SK-N-SH (cell line): Measurements from ENCODE around the gene CBLIF. TPM values are rescaled to one million over a fixed set of nuclear protein-coding genes. Genes with fewer than 3 reads are reported as not detected.
A peak's percentile ranks its signal among the peaks of the same experiment; 100 is the strongest.

ENCODE experiments used
- CTCF ChIA-PET: fragments of 300-600, 350-600 bp; formaldehyde crosslinking; extraction: SDS; loops from one replicate; lab custom pipeline; 2021; lab: Yijun Ruan, JAX
- POLR2A ChIA-PET: fragments of 350-600 bp; sonication (Branson Sonifier 250); formaldehyde crosslinking; extraction: SDS; loops from one replicate; lab custom pipeline; 2020; ENCODE audit warnings: antibody characterized with exemption, inconsistent platforms; lab: Yijun Ruan, JAX
- DNase-seq: peaks from one replicate; pipeline ENCODE4 v3.0.0; 2012
- H2AFZ ChIP-seq: fragments of 200-600 bp; sonication (generic); 2 replicates; pipeline ENCODE4 v1.8.1; 2016; ENCODE audit warnings: antibody characterized with exemption, mild to moderate bottlenecking, low read depth
- H3F3A ChIP-seq: fragments of 200-600 bp; sonication (generic); replicated peaks from 2 replicates; pipeline ENCODE3; 2016; ENCODE audit warnings: antibody characterized with exemption, mild to moderate bottlenecking; ENCODE audit not compliant: insufficient read depth
- H3K27ac ChIP-seq, 2 experiments: fragments of 200-500 bp in 1 of 2; fragments of 200-600 bp in 1 of 2; sonication (Bioruptor generic) in 1 of 2; sonication (generic), shearing (Covaris generic) in 1 of 2; 2 replicates each; pipeline versions ENCODE4 v1.5.1 to v1.6.1; 2014 to 2016; ENCODE audit warnings: low read depth in 2 of 2, inconsistent platforms in 1 of 2, low read length in 1 of 2, mild to moderate bottlenecking in 1 of 2, mixed read lengths in 1 of 2
- H3K27me3 ChIP-seq: fragments of 200-600 bp; sonication (generic), shearing (Covaris generic); 2 replicates; pipeline ENCODE4 v1.6.1; 2016; ENCODE audit warnings: mixed run types; ENCODE audit not compliant: insufficient read depth
- H3K36me3 ChIP-seq, 2 experiments: fragments of 200-500 bp in 1 of 2; fragments of 200-600 bp in 1 of 2; sonication (Bioruptor generic) in 1 of 2; sonication (generic) in 1 of 2; replicated peaks in 1 of 2; 2 replicates each; pipeline versions ENCODE3 to v1.5.1; 2014 to 2016; ENCODE audit warnings: low read length in 1 of 2, mild to moderate bottlenecking in 1 of 2; ENCODE audit not compliant: insufficient read depth in 2 of 2, control insufficient read depth in 1 of 2
- H3K4me1 ChIP-seq, 2 experiments: fragments of 200-500 bp in 1 of 2; fragments of 200-600 bp in 1 of 2; sonication (Bioruptor generic) in 1 of 2; sonication (generic), shearing (Covaris generic) in 1 of 2; 2 replicates each; pipeline versions ENCODE4 v1.5.1 to v1.6.1; 2014 to 2016; ENCODE audit warnings: low read depth in 1 of 2, low read length in 1 of 2, mixed run types in 1 of 2; ENCODE audit not compliant: insufficient read depth in 2 of 2, control insufficient read depth in 1 of 2
- H3K4me2 ChIP-seq: fragments of 200-600 bp; sonication (generic), shearing (Covaris generic); 2 replicates; pipeline ENCODE4 v1.6.1; 2017; ENCODE audit warnings: mixed run types
- H3K4me3 ChIP-seq, 2 experiments: fragments of 200-500 bp in 1 of 2; fragments of 200-600 bp in 1 of 2; sonication (Bioruptor generic) in 1 of 2; sonication (generic), shearing (Covaris generic) in 1 of 2; 2 replicates each; pipeline versions ENCODE4 v1.5.1 to v1.8.1; 2014 to 2016; ENCODE audit warnings: low read depth in 2 of 2, inconsistent platforms in 1 of 2, low read length in 1 of 2, mild to moderate bottlenecking in 1 of 2, mixed read lengths in 1 of 2, moderate library complexity in 1 of 2
- H3K79me2 ChIP-seq: fragments of 200-600 bp; sonication (generic); 2 replicates; pipeline ENCODE4 v1.8.1; 2017; ENCODE audit warnings: mild to moderate bottlenecking; ENCODE audit not compliant: insufficient read depth
- H3K9ac ChIP-seq: fragments of 200-600 bp; sonication (generic); 2 replicates; pipeline ENCODE4 v1.6.1; 2017; ENCODE audit warnings: mixed run types
- H3K9me2 ChIP-seq: fragments of 200-600 bp; sonication (generic); 2 replicates; pipeline ENCODE4 v1.6.1; 2017; ENCODE audit warnings: mixed run types
- H3K9me3 ChIP-seq: fragments of 200-600 bp; sonication (generic); 2 replicates; pipeline ENCODE4 v1.6.1; 2017; ENCODE audit warnings: mixed run types, mild to moderate bottlenecking, moderate library complexity
- H4K20me1 ChIP-seq: fragments of 200-600 bp; sonication (generic); 2 replicates; pipeline ENCODE4 v1.6.1; 2017; ENCODE audit warnings: mild to moderate bottlenecking, mixed run types; ENCODE audit not compliant: insufficient read depth
- FOXJ3 ChIP-seq: sonication (generic); formaldehyde crosslinking; IDR thresholded peaks from 2 replicates; pipeline ENCODE4 v1.5.1; 2020; ENCODE audit warnings: mild to moderate bottlenecking, missing genetic modification reagents
- FOXM1 ChIP-seq: IDR thresholded peaks from 2 replicates; pipeline ENCODE4 v1.4.0; 2012; ENCODE audit warnings: low read depth, mild to moderate bottlenecking
- GABPA ChIP-seq: IDR thresholded peaks from 2 replicates; pipeline ENCODE4 v1.4.0; 2012; ENCODE audit warnings: low read depth, mild to moderate bottlenecking
- JUND ChIP-seq: IDR thresholded peaks from 2 replicates; pipeline ENCODE4 v1.4.0; 2012
- MEF2A ChIP-seq: IDR thresholded peaks from 2 replicates; pipeline ENCODE4 v1.4.0; 2012; ENCODE audit warnings: low read depth, borderline replicate concordance
- MXI1 ChIP-seq: IDR thresholded peaks from 2 replicates; pipeline ENCODE4 v1.6.1; 2012; ENCODE audit warnings: mild to moderate bottlenecking, low read depth, low read length, improper control_type of control experiment
- NFIC ChIP-seq: IDR thresholded peaks from 2 replicates; pipeline ENCODE4 v1.4.0; 2012; ENCODE audit warnings: borderline replicate concordance
- REST ChIP-seq: IDR thresholded peaks from 2 replicates; pipeline ENCODE4 v1.6.1; 2012; ENCODE audit warnings: mild to moderate bottlenecking, low read depth, low read length, moderate library complexity
- RFX5 ChIP-seq: IDR thresholded peaks from 2 replicates; pipeline ENCODE4 v1.6.1; 2012; ENCODE audit warnings: mild to moderate bottlenecking, improper control_type of control experiment, low read length
- SIN3A ChIP-seq: IDR thresholded peaks from 2 replicates; pipeline ENCODE4 v1.6.1; 2012; ENCODE audit warnings: low read depth, mild to moderate bottlenecking, low read length, moderate library complexity, borderline replicate concordance
- SMC3 ChIP-seq: IDR thresholded peaks from 2 replicates; pipeline ENCODE4 v1.6.1; 2012; ENCODE audit warnings: low read depth, low read length, improper control_type of control experiment
- USF2 ChIP-seq: fragments of 150-350 bp; IDR thresholded peaks from 2 replicates; pipeline ENCODE4 v1.6.1; 2017; ENCODE audit warnings: antibody characterized with exemption, low read length, low read depth, borderline replicate concordance
- YY1 ChIP-seq: IDR thresholded peaks from 2 replicates; pipeline ENCODE4 v1.4.0; 2012; ENCODE audit warnings: low read depth, mild to moderate bottlenecking
- WGBS: methylation state at CpG from one replicate; pipeline ENCODE4 v1.1.6; 2017; ENCODE audit warnings: low lambda C conversion rate; 5-methylcytosine and 5-hydroxymethylcytosine counted together
- polyA plus RNA-seq, 3 experiments: library from polyadenylated mRNA; depleted of rRNA; stranded (reverse); fragments of >200 nt; gene quantifications; 2 replicates each; pipeline ENCODE4 v1.2.3, GENCODE V29; 2012

Gene CBLIF
- polyA plus RNA-seq, 1 of the 3 experiments (the other 2 are of a cell fraction) = not detected

GRCh38 chr11:59801981-59802638, 43.2 kb downstream of the CBLIF start:
- no peaks in the 10 kb centered on the region for H3K79me2 ChIP-seq
- TF ChIP-seq SIN3A = no peak
- TF ChIP-seq FOXM1 = no peak
- no peak for TF ChIP-seq USF2
- no peak for TF ChIP-seq GABPA
- no peak for TF ChIP-seq MXI1
- no peak for TF ChIP-seq YY1
- no peak for TF ChIP-seq JUND
- TF ChIP-seq FOXJ3 = no peak
- TF ChIP-seq REST = no peak
- no peak overlapping the region for H2AFZ ChIP-seq
- peak overlapping the region in 1 of 2 experiments; percentile 43; a peak in 1 of 4 replicates for H3K27ac ChIP-seq
- no peaks in the 10 kb centered on the region for H4K20me1 ChIP-seq
- H3K9me3 ChIP-seq = no peaks in the 10 kb centered on the region
- ChIA-PET POLR2A (interaction anchor here (0.6 kb wide), 1 partner anchor 47 kb away, joined by 4 read pairs; the partner anchor contains the start of gene STX3), CTCF (interaction anchor here (0.8 to 7.2 kb wide), 18 partner anchors 9 to 193 kb away, joined by 3 to 88 read pairs (median 4); partner anchors contain the start of gene STX3)
- WGBS = 62% methylated on average over 5 of the region's 5 CpGs
- no peak overlapping the region for H3K4me3 ChIP-seq
- H3F3A ChIP-seq = peaks cover 20% of the 10 kb centered on the region
- H3K9ac ChIP-seq = no peak overlapping the region
- H3K9me2 ChIP-seq = no peaks in the 10 kb centered on the region
- no peaks in the 10 kb centered on the region for H3K4me1 ChIP-seq
- DNase-seq = peak; percentile 22
- H3K27me3 ChIP-seq = no peaks in the 10 kb centered on the region
- no peak overlapping the region for H3K4me2 ChIP-seq
- H3K36me3 ChIP-seq = peaks cover 50 to 57% of the 10 kb centered on the region in 2 experiments

- H3K4me2 ChIP-seq = no peak overlapping the region
- H3K9me3 ChIP-seq = no peaks in the 10 kb centered on the region
- no peaks in the 10 kb centered on the region for H3K79me2 ChIP-seq
- H3K27me3 ChIP-seq = no peaks in the 10 kb centered on the region
- ChIA-PET CTCF (interaction anchor here (0.8 to 7.2 kb wide), 18 partner anchors 8 to 113 kb away, joined by 3 to 88 read pairs (median 4); partner anchors contain the start of gene STX3), POLR2A (interaction anchor here (0.6 kb wide), 1 partner anchor 46 kb away, joined by 4 read pairs; the partner anchor contains the start of gene STX3)
- H3K9me2 ChIP-seq = no peaks in the 10 kb centered on the region
- WGBS = 71% methylated on average over 2 of the region's 2 CpGs
- no peak overlapping the region for H3K9ac ChIP-seq
- peak overlapping the region in 1 of 2 experiments; percentile 43; a peak in 1 of 4 replicates for H3K27ac ChIP-seq
- 0 out of 2 replicates have a peak, but pooled peaks have one; percentile 20 for TF ChIP-seq NFIC
- no peak for TF ChIP-seq RFX5
- no peak for TF ChIP-seq MEF2A
- no peak for TF ChIP-seq SMC3
- no peaks in the 10 kb centered on the region for H4K20me1 ChIP-seq
- DNase-seq = no peak
- no peak overlapping the region for H3K4me3 ChIP-seq
- no peaks in the 10 kb centered on the region for H3K4me1 ChIP-seq
- peaks cover 48 to 51% of the 10 kb centered on the region in 2 experiments for H3K36me3 ChIP-seq
- H3F3A ChIP-seq = peaks cover 25% of the 10 kb centered on the region
- H2AFZ ChIP-seq = no peak overlapping the region
Measured at GRCh38 chr11:59801160-59801706, 44.1 kb downstream of the CBLIF start.
